IMR-90 (cell line): ENCODE data around the gene KDELR1. TPM values are rescaled to one million over a fixed set of nuclear protein-coding genes. Genes with fewer than 3 reads are reported as not detected.

ENCODE experiments used
- ATAC-seq: fragments of 200-7000 bp; cut with Tn5 transposase; 2 replicates; pipeline ENCODE4 v1.9.1; 2020; ENCODE audit warnings: low read depth, mild to moderate bottlenecking, moderate library complexity
- BruUV-seq: library from RNA; stranded (reverse); fragments of 400-500 nt; replicated peaks from 2 replicates; lab custom pipeline; 2021; lab: Mats Ljungman, UMichigan
- CTCF ChIA-PET: fragments of 300-600 bp; formaldehyde crosslinking; extraction: SDS; loops from one replicate; lab custom pipeline; 2021; ENCODE audit warnings: antibody characterized with exemption; lab: Yijun Ruan, JAX
- POLR2A ChIA-PET: fragments of 300-600 bp; sonication (Branson Sonifier 250); formaldehyde crosslinking; loops from one replicate; lab custom pipeline; 2022; ENCODE audit warnings: antibody characterized with exemption; ENCODE audit not compliant: unreplicated experiment; lab: Charles Lee
- DNase-seq: peaks from one replicate; pipeline ENCODE4 v3.0.0; 2013
- H2AFZ ChIP-seq: replicated peaks from 2 replicates; pipeline ENCODE3; 2013; ENCODE audit warnings: low read length, mild to moderate bottlenecking; ENCODE audit not compliant: poor library complexity
- H2AK5ac ChIP-seq: 2 replicates; pipeline ENCODE4 v1.6.1; 2013; ENCODE audit warnings: low read depth, low read length, inconsistent platforms
- H2AK9ac ChIP-seq: replicated peaks from 2 replicates; pipeline ENCODE3; 2013; ENCODE audit warnings: mild to moderate bottlenecking, low read depth, low read length, moderate library complexity; ENCODE audit not compliant: poor library complexity
- H2BK120ac ChIP-seq: 2 replicates; pipeline ENCODE4 v1.6.1; 2013; ENCODE audit warnings: low read depth, low read length, inconsistent platforms
- H2BK15ac ChIP-seq: 3 replicates; pipeline ENCODE4 v1.6.1; 2013; ENCODE audit warnings: low read depth, low read length, inconsistent platforms
- H2BK20ac ChIP-seq: 2 replicates; pipeline ENCODE4 v1.6.1; 2013; ENCODE audit warnings: low read depth, mild to moderate bottlenecking, inconsistent platforms, low read length, moderate library complexity
- H2BK5ac ChIP-seq: 2 replicates; pipeline ENCODE4 v1.6.1; 2013; ENCODE audit warnings: mild to moderate bottlenecking, low read depth, low read length, inconsistent platforms; ENCODE audit not compliant: poor library complexity, severe bottlenecking
- H3K14ac ChIP-seq: replicated peaks from 2 replicates; pipeline ENCODE4 v1.6.1; 2013; ENCODE audit warnings: low read depth, low read length, inconsistent platforms
- H3K18ac ChIP-seq: 2 replicates; pipeline ENCODE4 v1.6.1; 2013; ENCODE audit warnings: low read depth, low read length, control low read depth
- H3K23ac ChIP-seq: 2 replicates; pipeline ENCODE4 v1.6.1; 2013; ENCODE audit warnings: low read depth, low read length, inconsistent platforms
- H3K27ac ChIP-seq: 2 replicates; pipeline ENCODE4 v1.5.1; 2013; ENCODE audit warnings: mild to moderate bottlenecking, control low read depth, low read length; ENCODE audit not compliant: insufficient read depth
- H3K27me3 ChIP-seq: 2 replicates; pipeline ENCODE4 v1.6.1; 2013; ENCODE audit warnings: low read length; ENCODE audit not compliant: control insufficient read depth, insufficient read depth
- H3K36me3 ChIP-seq: 2 replicates; pipeline ENCODE4 v1.6.1; 2013; ENCODE audit warnings: low read length, mixed read lengths; ENCODE audit not compliant: control insufficient read depth, insufficient read depth
- H3K4ac ChIP-seq: 2 replicates; pipeline ENCODE4 v1.6.1; 2013; ENCODE audit warnings: low read depth, low read length, inconsistent platforms
- H3K4me1 ChIP-seq: 2 replicates; pipeline ENCODE4 v1.6.1; 2013; ENCODE audit warnings: low read length, mixed read lengths; ENCODE audit not compliant: control insufficient read depth, insufficient read depth
- H3K4me2 ChIP-seq: 2 replicates; pipeline ENCODE4 v1.6.1; 2013; ENCODE audit warnings: low read depth, mild to moderate bottlenecking, control low read depth, low read length, moderate library complexity
- H3K4me3 ChIP-seq: 2 replicates; pipeline ENCODE4 v1.5.1; 2013; ENCODE audit warnings: low read depth, mild to moderate bottlenecking, control low read depth, low read length, moderate library complexity; ENCODE audit not compliant: insufficient read depth
- H3K56ac ChIP-seq: 2 replicates; pipeline ENCODE4 v1.6.1; 2013; ENCODE audit warnings: low read length, inconsistent platforms; ENCODE audit not compliant: insufficient read depth; ENCODE audit errors: extremely low read depth
- H3K79me1 ChIP-seq, 2 experiments: 2 replicates each; pipeline ENCODE4 v1.6.1; 2013; ENCODE audit warnings: low read length in 2 of 2, inconsistent platforms in 1 of 2, low read depth in 1 of 2
- H3K9ac ChIP-seq: 2 replicates; pipeline ENCODE4 v1.6.1; 2013; ENCODE audit warnings: low read depth, low read length, control low read depth
- H3K9me1 ChIP-seq: 2 replicates; pipeline ENCODE4 v1.6.1; 2013; ENCODE audit warnings: low read length, inconsistent platforms; ENCODE audit not compliant: insufficient read depth
- H3K9me3 ChIP-seq: 2 replicates; pipeline ENCODE4 v1.6.1; 2013; ENCODE audit warnings: low read length; ENCODE audit not compliant: control insufficient read depth, insufficient read depth
- H4K20me1 ChIP-seq: 2 replicates; pipeline ENCODE4 v1.6.1; 2013; ENCODE audit warnings: low read length, inconsistent platforms; ENCODE audit not compliant: insufficient read depth
- H4K5ac ChIP-seq: 2 replicates; pipeline ENCODE4 v1.6.1; 2013; ENCODE audit warnings: mild to moderate bottlenecking, low read depth, low read length, control low read depth
- H4K8ac ChIP-seq, 2 experiments: 2 replicates each; pipeline ENCODE4 v1.6.1; 2013; ENCODE audit warnings: low read depth in 2 of 2, low read length in 2 of 2, control low read depth in 1 of 2, inconsistent platforms in 1 of 2
- H4K91ac ChIP-seq: 2 replicates; pipeline ENCODE4 v1.6.1; 2013; ENCODE audit warnings: low read depth, low read length, inconsistent platforms; ENCODE audit not compliant: insufficient read depth
- BHLHE40 ChIP-seq: fragments of 150-350 bp; IDR thresholded peaks from 2 replicates; pipeline ENCODE4 v1.6.1; 2016; ENCODE audit warnings: mild to moderate bottlenecking, low read depth, low read length
- CEBPB ChIP-seq: IDR thresholded peaks from 2 replicates; pipeline ENCODE4 v1.6.1; 2012; ENCODE audit warnings: low read depth, low read length, improper control_type of control experiment
- CTCF ChIP-seq: conservative IDR thresholded peaks from 2 replicates; pipeline ENCODE4 v1.5.1; 2012; ENCODE audit warnings: mild to moderate bottlenecking, low read depth, low read length, improper control_type of control experiment
- ELK1 ChIP-seq: fragments of 150-350 bp; IDR thresholded peaks from 2 replicates; pipeline ENCODE4 v1.6.1; 2016; ENCODE audit warnings: low read depth, mild to moderate bottlenecking, low read length, moderate library complexity, borderline replicate concordance
- FOS ChIP-seq: fragments of 150-350 bp; IDR thresholded peaks from 2 replicates; pipeline ENCODE4 v1.6.1; 2016; ENCODE audit warnings: low read depth, low read length
- MAFK ChIP-seq: IDR thresholded peaks from 2 replicates; pipeline ENCODE4 v1.6.1; 2012; ENCODE audit warnings: low read depth, low read length, improper control_type of control experiment
- MAZ ChIP-seq: IDR thresholded peaks from 2 replicates; pipeline ENCODE4 v1.6.1; 2012; ENCODE audit warnings: low read depth, mild to moderate bottlenecking, low read length, improper control_type of control experiment, moderate library complexity, borderline replicate concordance
- NFE2L2 ChIP-seq: fragments of 150-350 bp; IDR thresholded peaks from 2 replicates; pipeline ENCODE4 v1.6.1; 2016; ENCODE audit warnings: low read depth, mild to moderate bottlenecking, low read length
- POLR2A ChIP-seq: IDR thresholded peaks from 2 replicates; pipeline ENCODE4 v1.6.1; 2012; ENCODE audit warnings: mild to moderate bottlenecking, low read depth, low read length
- RAD21 ChIP-seq: IDR thresholded peaks from 2 replicates; pipeline ENCODE4 v1.6.1; 2012; ENCODE audit warnings: low read length, improper control_type of control experiment
- RCOR1 ChIP-seq: IDR thresholded peaks from 2 replicates; pipeline ENCODE4 v1.6.1; 2012; ENCODE audit warnings: mild to moderate bottlenecking, low read length, improper control_type of control experiment; ENCODE audit not compliant: insufficient replicate concordance
- RFX5 ChIP-seq: IDR thresholded peaks from 2 replicates; pipeline ENCODE4 v1.8.0; 2012; ENCODE audit warnings: low read depth, mild to moderate bottlenecking, low read length, moderate library complexity
- USF2 ChIP-seq: fragments of 150-350 bp; IDR thresholded peaks from 2 replicates; pipeline ENCODE4 v1.6.1; 2017; ENCODE audit warnings: mild to moderate bottlenecking, antibody characterized with exemption, low read length, low read depth
- WGBS, 2 experiments: methylation state at CpG; one replicate each; pipeline versions ENCODE4 v1.1.5 to v1.1.7; 2013; ENCODE audit warnings: missing lambda C conversion rate in 2 of 2; ENCODE audit not compliant: insufficient read length in 1 of 2; ENCODE audit errors: extremely low coverage in 2 of 2; 5-methylcytosine and 5-hydroxymethylcytosine counted together
- dilution Hi-C: fragments of 300-500 bp; cut with HindIII; formaldehyde crosslinking; loops from one replicate; pipeline ENCODE4 v1.14.3; 2018; ENCODE audit warnings: low sequenced_read_pairs; ENCODE audit not compliant: unreplicated experiment
- in situ Hi-C: fragments of 300-500 bp; cut with MboI; formaldehyde crosslinking; loops from 3 replicates; pipeline ENCODE4 v1.14.3; 2019; ENCODE audit warnings: low sequenced_read_pairs, inconsistent platforms, mixed read lengths
- intact Hi-C: fragments of 100-400 bp; cut with micrococcal nuclease; formaldehyde crosslinking; loops from 2 replicates; pipeline ENCODE4 v1.10.0; 2022
- polyA plus RNA-seq, 3 experiments: library from polyadenylated mRNA; depleted of rRNA; stranded (reverse); fragments of >200 nt; gene quantifications; 2 replicates each; pipeline ENCODE4 v1.2.3, GENCODE V29; 2012; ENCODE audit warnings: low replicate concordance in 1 of 3
- total RNA-seq: library from RNA; depleted of rRNA; stranded (reverse); fragments of >200 nt; gene quantifications from 2 replicates; pipeline ENCODE4 v1.2.3, GENCODE V29; 2012

KDELR1 gene
- total and polyA plus RNA-seq, 2 of the 4 experiments (the other 2 are of a cell fraction) = 58.8 to 180 TPM

GRCh38 chr19:48401287-48401686, 9.9 kb upstream of the KDELR1 start:
- Histone ChIP-seq H3K9ac (no peak overlapping the region), H3K79me1 (no peaks in the 10 kb centered on the region), H3K36me3 (no peaks in the 10 kb centered on the region), H2AFZ (no peak overlapping the region), H3K9me1 (peaks cover 3% of the 10 kb centered on the region; the same call in 1 of the 2 replicates), H4K91ac (no peak overlapping the region), H2BK5ac (no peak overlapping the region), H2BK120ac (no peak overlapping the region), H3K56ac (no peak overlapping the region), H3K4ac (no peak overlapping the region), H3K4me3 (no peak overlapping the region), H4K5ac (no peak overlapping the region), H3K4me2 (no peak overlapping the region), H2AK9ac (no peak overlapping the region), H4K20me1 (no peaks in the 10 kb centered on the region; the same call in 1 of the 2 replicates), H3K18ac (no peak overlapping the region), H2BK20ac (no peak overlapping the region), H3K27me3 (peaks cover 19% of the 10 kb centered on the region), H3K4me1 (no peaks in the 10 kb centered on the region), H3K23ac (no peak overlapping the region), H3K14ac (no peak overlapping the region), H2AK5ac (no peak overlapping the region), H3K27ac (no peak overlapping the region), H4K8ac (no peak overlapping the region), H2BK15ac (no peak overlapping the region), H3K9me3 (no peaks in the 10 kb centered on the region)
- DNase-seq (no peak), ATAC-seq (no peak)
- in situ Hi-C loops (no loop called here), dilution Hi-C loops (no loop called here), intact Hi-C loops (no loop called here)
- CTCF ChIA-PET = no interaction called here
- POLR2A ChIA-PET = no interaction called here
- BruUV-seq = no TSS peak
- WGBS, 2 experiments = 75% methylated on average over 3 of the region's 5 CpGs; no CpG with 5 or more reads in 1 of the 2 experiments
- TF ChIP-seq USF2 (no peak), MAFK (no peak), POLR2A (no peak), CEBPB (no peak), ELK1 (no peak), RCOR1 (no peak), FOS (no peak), MAZ (no peak), NFE2L2 (no peak), RAD21 (no peak), BHLHE40 (no peak), RFX5 (no peak), CTCF (no peak)
